HepG2 (cell line): Measurements from ENCODE around the gene TNFSF13. TPM values are rescaled to one million over a fixed set of nuclear protein-coding genes. Genes with fewer than 3 reads are reported as not detected.
A peak's percentile ranks its signal among the peaks of the same experiment; 100 is the strongest.

Experiments used
- CENPX ChIP-seq: sonication (generic); formaldehyde crosslinking; IDR thresholded peaks from 2 replicates; pipeline ENCODE4 v1.9.0; 2021; ENCODE audit warnings: mild to moderate bottlenecking, missing genetic modification reagents, moderate library complexity
- FIP1L1 ChIP-seq: fragments of 200-400 bp; formaldehyde crosslinking; IDR thresholded peaks from 2 replicates; pipeline ENCODE4 v1.6.1; 2018; ENCODE audit warnings: low read depth, mild to moderate bottlenecking, low read length, moderate library complexity, borderline replicate concordance; ENCODE audit not compliant: insufficient read depth
- FOXA3 ChIP-seq: IDR thresholded peaks from 2 replicates; pipeline ENCODE4 v1.6.1; 2016; ENCODE audit warnings: missing genetic modification reagents, missing compliant biosample characterization
- HMGA1 ChIP-seq: sonication (generic); formaldehyde crosslinking; conservative IDR thresholded peaks from 2 replicates; pipeline ENCODE4 v1.4.0; 2020; ENCODE audit warnings: missing genetic modification reagents
- MAF1 ChIP-seq: sonication (generic); formaldehyde crosslinking; IDR thresholded peaks from 2 replicates; pipeline ENCODE4 v1.5.0; 2020; ENCODE audit warnings: missing genetic modification reagents, borderline replicate concordance
- MIER2 ChIP-seq: IDR thresholded peaks from 2 replicates; pipeline ENCODE4 v1.6.1; 2016; ENCODE audit warnings: missing biosample characterization, missing genetic modification reagents
- MZF1 ChIP-seq: sonication (generic); formaldehyde crosslinking; IDR thresholded peaks from 2 replicates; pipeline ENCODE4 v1.8.1; 2023; ENCODE audit warnings: mild to moderate bottlenecking, missing genetic modification reagents, borderline replicate concordance
- NR2F1 ChIP-seq, 2 experiments: fragments of 450-650 bp in 1 of 2; formaldehyde crosslinking in 1 of 2; IDR thresholded peaks; 2 replicates each; pipeline versions ENCODE4 v1.5.0 to v1.6.1; 2016 to 2020; ENCODE audit warnings: mild to moderate bottlenecking in 1 of 2, missing compliant biosample characterization in 1 of 2, missing genetic modification reagents in 1 of 2, moderate library complexity in 1 of 2
- RBFOX2 ChIP-seq: fragments of 200-400 bp; formaldehyde crosslinking; IDR thresholded peaks from 2 replicates; pipeline ENCODE4 v1.6.1; 2017; ENCODE audit warnings: low read depth, mild to moderate bottlenecking, low read length
- TBX3 ChIP-seq: fragments of 450-650 bp; IDR thresholded peaks from 2 replicates; pipeline ENCODE4 v1.6.1; 2017; ENCODE audit warnings: antibody characterized with exemption, mild to moderate bottlenecking, inconsistent platforms, borderline replicate concordance
- ZFP36L2 ChIP-seq: sonication (generic); formaldehyde crosslinking; IDR thresholded peaks from 2 replicates; pipeline ENCODE4 v1.4.0; 2020; ENCODE audit warnings: missing genetic modification reagents
- ZNF20 ChIP-seq: sonication (generic); formaldehyde crosslinking; IDR thresholded peaks from 2 replicates; pipeline ENCODE4 v1.4.0; 2020; ENCODE audit warnings: mild to moderate bottlenecking, moderate library complexity, missing genetic modification reagents
- ZNF224 ChIP-seq: sonication (generic); formaldehyde crosslinking; IDR thresholded peaks from 2 replicates; pipeline ENCODE4 v1.5.0; 2020; ENCODE audit warnings: mild to moderate bottlenecking, missing genetic modification reagents
- ZNF577 ChIP-seq: sonication (generic); formaldehyde crosslinking; IDR thresholded peaks from 2 replicates; pipeline ENCODE4 v1.4.0; 2020; ENCODE audit warnings: mild to moderate bottlenecking, low read depth, missing genetic modification reagents, borderline replicate concordance
- ZSCAN20 ChIP-seq: sonication (generic); formaldehyde crosslinking; IDR thresholded peaks from 2 replicates; pipeline ENCODE4 v1.4.0; 2020; ENCODE audit warnings: missing genetic modification reagents, mild to moderate bottlenecking, borderline replicate concordance
- polyA plus RNA-seq, 8 experiments: library from polyadenylated mRNA; depleted of rRNA in 3 of 8; stranded (reverse) in 7 of 8; unstranded in 1 of 8; fragments of >200 nt; fragmentation: Illumina TruSeq in 4 of 8; extraction: Trizol in 4 of 8; gene quantifications; 2 replicates each; pipeline versions ENCODE4 v1.2.1 to v1.2.3, GENCODE V29; 2011 to 2016; ENCODE audit warnings: low read depth in 4 of 8, missing spikeins in 1 of 8, mixed read lengths in 1 of 8; ENCODE audit not compliant: insufficient read depth in 1 of 8
- total RNA-seq, 5 experiments: library from RNA; depleted of rRNA; stranded (reverse); fragments of >200 nt; fragmentation: Illumina TruSeq; extraction: Trizol; gene quantifications; 2 replicates each; pipeline ENCODE4 v1.2.3, GENCODE V29; 2016; ENCODE audit warnings: low read depth in 1 of 5
- TF ChIP-seq, protein P1 (sequence below): sonication (generic); formaldehyde crosslinking; IDR thresholded peaks from 2 replicates; pipeline ENCODE4 v1.4.0; 2020; ENCODE audit warnings: missing genetic modification reagents; ENCODE audit errors: not compliant biosample characterization
- TF ChIP-seq, protein P2 (sequence below): sonication (generic); formaldehyde crosslinking; IDR thresholded peaks from 2 replicates; pipeline ENCODE4 v1.4.0; 2020; ENCODE audit warnings: missing genetic modification reagents
- TF ChIP-seq, protein P3 (sequence below): sonication (generic); formaldehyde crosslinking; IDR thresholded peaks from 2 replicates; pipeline ENCODE4 v1.9.0; 2021; ENCODE audit warnings: missing genetic modification reagents, borderline replicate concordance
- TF ChIP-seq, protein P4 (sequence below): sonication (generic); formaldehyde crosslinking; IDR thresholded peaks from 2 replicates; pipeline ENCODE4 v1.5.1; 2020; ENCODE audit warnings: mild to moderate bottlenecking, missing genetic modification reagents, moderate library complexity

TNFSF13 gene
- total and polyA plus RNA-seq, 2 of the 13 experiments (the other 11 are each of a cell fraction or from before 2014, with no cell fraction given), result 2.5 to 3.3 TPM

DNA sequence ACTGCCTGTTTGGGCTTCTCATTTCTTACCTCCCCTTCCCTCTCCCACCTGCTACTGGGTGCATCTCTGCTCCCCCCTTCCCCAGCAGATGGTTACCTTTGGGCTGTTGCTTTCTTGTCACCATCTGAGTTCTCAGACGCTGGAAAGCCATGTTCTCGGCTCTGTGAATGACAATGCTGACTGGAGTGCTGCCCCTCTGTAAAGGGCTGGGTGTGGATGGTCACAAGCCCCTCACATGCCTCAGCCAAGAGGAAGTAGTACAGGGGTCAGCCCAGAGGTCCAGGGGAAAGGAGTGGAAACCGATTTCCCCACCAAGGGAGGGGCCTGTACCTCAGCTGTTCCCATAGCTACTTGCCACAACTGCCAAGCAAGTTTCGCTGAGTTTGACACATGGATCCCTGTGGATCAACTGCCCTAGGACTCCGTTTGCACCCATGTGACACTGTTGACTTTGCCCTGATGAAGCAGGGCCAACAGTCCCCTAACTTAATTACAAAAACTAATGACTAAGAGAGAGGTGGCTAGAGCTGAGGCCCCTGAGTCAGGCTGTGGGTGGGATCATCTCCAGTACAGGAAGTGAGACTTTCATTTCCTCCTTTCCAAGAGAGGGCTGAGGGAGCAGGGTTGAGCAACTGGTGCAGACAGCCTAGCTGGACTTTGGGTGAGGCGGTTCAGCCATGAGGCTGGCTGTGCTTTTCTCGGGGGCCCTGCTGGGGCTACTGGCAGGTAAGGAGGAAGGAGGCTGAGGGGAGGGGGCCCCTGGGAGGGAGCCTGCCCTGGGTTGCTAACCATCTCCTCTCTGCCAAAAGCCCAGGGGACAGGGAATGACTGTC, 20.7 kb downstream of the TNFSF13 start, which contains the start of gene CD68 (continued):
- TF ChIP-seq TBX3 (peak; percentile 96), MAF1 (CRISPR knock-in tag) (0 out of 2 replicates have a peak, but pooled peaks have one; percentile 75), FIP1L1 (no peak; the same call in 1 of the 2 replicates), MZF1 (CRISPR knock-in tag) (no peak), ZFP36L2 (CRISPR knock-in tag) (no peak), HMGA1 (CRISPR knock-in tag) (no peak), CENPX (CRISPR knock-in tag) (no peak), FOXA3 (peak; percentile 78), RBFOX2 (peak; percentile 75), ZNF224 (CRISPR knock-in tag) (peak; percentile 91), ZNF20 (no peak), NR2F1 (CRISPR knock-in tag; IDR thresholded peaks at IDR 0.05) (no peak; a peak in 2 of 4 replicates), ZNF577 (CRISPR knock-in tag) (no peak), MIER2 (CRISPR knock-in tag) (peak; percentile 81), ZSCAN20 (CRISPR knock-in tag) (peak; percentile 63; the same call in 1 of the 2 replicates)
- TF ChIP-seq, protein P1, sequence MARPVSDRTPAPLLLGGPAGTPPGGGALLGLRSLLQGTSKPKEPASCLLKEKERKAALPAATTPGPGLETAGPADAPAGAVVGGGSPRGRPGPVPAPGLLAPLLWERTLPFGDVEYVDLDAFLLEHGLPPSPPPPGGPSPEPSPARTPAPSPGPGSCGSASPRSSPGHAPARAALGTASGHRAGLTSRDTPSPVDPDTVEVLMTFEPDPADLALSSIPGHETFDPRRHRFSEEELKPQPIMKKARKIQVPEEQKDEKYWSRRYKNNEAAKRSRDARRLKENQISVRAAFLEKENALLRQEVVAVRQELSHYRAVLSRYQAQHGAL, result no peak
- TF ChIP-seq, protein P2, sequence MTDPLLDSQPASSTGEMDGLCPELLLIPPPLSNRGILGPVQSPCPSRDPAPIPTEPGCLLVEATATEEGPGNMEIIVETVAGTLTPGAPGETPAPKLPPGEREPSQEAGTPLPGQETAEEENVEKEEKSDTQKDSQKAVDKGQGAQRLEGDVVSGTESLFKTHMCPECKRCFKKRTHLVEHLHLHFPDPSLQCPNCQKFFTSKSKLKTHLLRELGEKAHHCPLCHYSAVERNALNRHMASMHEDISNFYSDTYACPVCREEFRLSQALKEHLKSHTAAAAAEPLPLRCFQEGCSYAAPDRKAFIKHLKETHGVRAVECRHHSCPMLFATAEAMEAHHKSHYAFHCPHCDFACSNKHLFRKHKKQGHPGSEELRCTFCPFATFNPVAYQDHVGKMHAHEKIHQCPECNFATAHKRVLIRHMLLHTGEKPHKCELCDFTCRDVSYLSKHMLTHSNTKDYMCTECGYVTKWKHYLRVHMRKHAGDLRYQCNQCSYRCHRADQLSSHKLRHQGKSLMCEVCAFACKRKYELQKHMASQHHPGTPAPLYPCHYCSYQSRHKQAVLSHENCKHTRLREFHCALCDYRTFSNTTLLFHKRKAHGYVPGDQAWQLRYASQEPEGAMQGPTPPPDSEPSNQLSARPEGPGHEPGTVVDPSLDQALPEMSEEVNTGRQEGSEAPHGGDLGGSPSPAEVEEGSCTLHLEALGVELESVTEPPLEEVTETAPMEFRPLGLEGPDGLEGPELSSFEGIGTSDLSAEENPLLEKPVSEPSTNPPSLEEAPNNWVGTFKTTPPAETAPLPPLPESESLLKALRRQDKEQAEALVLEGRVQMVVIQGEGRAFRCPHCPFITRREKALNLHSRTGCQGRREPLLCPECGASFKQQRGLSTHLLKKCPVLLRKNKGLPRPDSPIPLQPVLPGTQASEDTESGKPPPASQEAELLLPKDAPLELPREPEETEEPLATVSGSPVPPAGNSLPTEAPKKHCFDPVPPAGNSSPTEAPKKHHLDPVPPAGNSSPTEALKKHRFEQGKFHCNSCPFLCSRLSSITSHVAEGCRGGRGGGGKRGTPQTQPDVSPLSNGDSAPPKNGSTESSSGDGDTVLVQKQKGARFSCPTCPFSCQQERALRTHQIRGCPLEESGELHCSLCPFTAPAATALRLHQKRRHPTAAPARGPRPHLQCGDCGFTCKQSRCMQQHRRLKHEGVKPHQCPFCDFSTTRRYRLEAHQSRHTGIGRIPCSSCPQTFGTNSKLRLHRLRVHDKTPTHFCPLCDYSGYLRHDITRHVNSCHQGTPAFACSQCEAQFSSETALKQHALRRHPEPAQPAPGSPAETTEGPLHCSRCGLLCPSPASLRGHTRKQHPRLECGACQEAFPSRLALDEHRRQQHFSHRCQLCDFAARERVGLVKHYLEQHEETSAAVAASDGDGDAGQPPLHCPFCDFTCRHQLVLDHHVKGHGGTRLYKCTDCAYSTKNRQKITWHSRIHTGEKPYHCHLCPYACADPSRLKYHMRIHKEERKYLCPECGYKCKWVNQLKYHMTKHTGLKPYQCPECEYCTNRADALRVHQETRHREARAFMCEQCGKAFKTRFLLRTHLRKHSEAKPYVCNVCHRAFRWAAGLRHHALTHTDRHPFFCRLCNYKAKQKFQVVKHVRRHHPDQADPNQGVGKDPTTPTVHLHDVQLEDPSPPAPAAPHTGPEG (CRISPR knock-in tag), result 0 out of 2 replicates have a peak, but pooled peaks have one; percentile 56
- TF ChIP-seq, protein P3, sequence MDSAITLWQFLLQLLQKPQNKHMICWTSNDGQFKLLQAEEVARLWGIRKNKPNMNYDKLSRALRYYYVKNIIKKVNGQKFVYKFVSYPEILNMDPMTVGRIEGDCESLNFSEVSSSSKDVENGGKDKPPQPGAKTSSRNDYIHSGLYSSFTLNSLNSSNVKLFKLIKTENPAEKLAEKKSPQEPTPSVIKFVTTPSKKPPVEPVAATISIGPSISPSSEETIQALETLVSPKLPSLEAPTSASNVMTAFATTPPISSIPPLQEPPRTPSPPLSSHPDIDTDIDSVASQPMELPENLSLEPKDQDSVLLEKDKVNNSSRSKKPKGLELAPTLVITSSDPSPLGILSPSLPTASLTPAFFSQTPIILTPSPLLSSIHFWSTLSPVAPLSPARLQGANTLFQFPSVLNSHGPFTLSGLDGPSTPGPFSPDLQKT (CRISPR knock-in tag), result no peak
- TF ChIP-seq, protein P4, sequence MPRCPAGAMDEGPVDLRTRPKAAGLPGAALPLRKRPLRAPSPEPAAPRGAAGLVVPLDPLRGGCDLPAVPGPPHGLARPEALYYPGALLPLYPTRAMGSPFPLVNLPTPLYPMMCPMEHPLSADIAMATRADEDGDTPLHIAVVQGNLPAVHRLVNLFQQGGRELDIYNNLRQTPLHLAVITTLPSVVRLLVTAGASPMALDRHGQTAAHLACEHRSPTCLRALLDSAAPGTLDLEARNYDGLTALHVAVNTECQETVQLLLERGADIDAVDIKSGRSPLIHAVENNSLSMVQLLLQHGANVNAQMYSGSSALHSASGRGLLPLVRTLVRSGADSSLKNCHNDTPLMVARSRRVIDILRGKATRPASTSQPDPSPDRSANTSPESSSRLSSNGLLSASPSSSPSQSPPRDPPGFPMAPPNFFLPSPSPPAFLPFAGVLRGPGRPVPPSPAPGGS (CRISPR knock-in tag), result no peak
